Measurements from ENCODE around the gene PPM1M. TPM values are rescaled to one million over a fixed set of nuclear protein-coding genes. Genes with fewer than 3 reads are reported as not detected.

PPM1M gene
- 10 to 100 TPM; 45.7 to 47.7 TPM for total RNA-seq

GRCh38 chr3:52245322-52246263 lies at the start of gene PPM1M:
TSS of gene PPM1M (plus strand) at chr3:52245759. CDS start at chr3:52245825, 66 bp downstream.
- no peaks in the 10 kb centered on the region for H3K9me3 Mint-ChIP-seq
- ATAC-seq (peak; percentile 74 to 81), DNase-seq (ENCODE audit: low spot score) (peak; percentile 81)
- no peaks in the 10 kb centered on the region for H3K27me3 Mint-ChIP-seq
- H3K4me3 Mint-ChIP-seq: peak within 1 kb of the TSS; percentile 82
- peak within 1 kb of the TSS; percentile 90 to 92 for H3K27ac Mint-ChIP-seq
- peaks cover 60 to 70% of the 10 kb centered on the region in 2 donors for H3K4me1 Mint-ChIP-seq (ENCODE audit: low read depth in 2 of 2)
- no peaks in the 10 kb centered on the region for H3K36me3 Mint-ChIP-seq

GRCh38 chr3:52195823-52196331 lies 49.7 kb upstream of the PPM1M start:
- Mint-ChIP-seq H3K36me3 (peaks cover 7% of the 10 kb centered on the region), H3K4me1 (ENCODE audit: low read depth in 2 of 2) (peaks cover 37% of the 10 kb centered on the region in 2 donors), H3K27me3 (no peaks in the 10 kb centered on the region), H3K9me3 (no peaks in the 10 kb centered on the region), H3K27ac (peak overlapping the region; percentile 94 to 98), H3K4me3 (peak overlapping the region; percentile 1)
- peak in 1 of 2 donors; percentile 63 for ATAC-seq
- DNase-seq (ENCODE audit: low spot score): peak; percentile 71

- no peak for DNase-seq (ENCODE audit: low spot score)
- ATAC-seq: no peak
- peak overlapping the region; percentile 94 to 98 for H3K27ac Mint-ChIP-seq
- H3K9me3 Mint-ChIP-seq: no peaks in the 10 kb centered on the region
- no peaks in the 10 kb centered on the region for H3K27me3 Mint-ChIP-seq
- no peak overlapping the region for H3K4me3 Mint-ChIP-seq
- H3K36me3 Mint-ChIP-seq: peaks cover 12% of the 10 kb centered on the region
- peaks cover 45 to 46% of the 10 kb centered on the region in 2 donors for H3K4me1 Mint-ChIP-seq (ENCODE audit: low read depth in 2 of 2)
Measured at GRCh38 chr3:52196977-52197376, 48.6 kb upstream of the PPM1M start.

GRCh38 chr3:52197499-52197841 lies 48.1 kb upstream of the PPM1M start:
- DNase-seq (ENCODE audit: low spot score) (no peak), ATAC-seq (no peak)
- peaks cover 12% of the 10 kb centered on the region for H3K36me3 Mint-ChIP-seq
- H3K27me3 Mint-ChIP-seq: no peaks in the 10 kb centered on the region
- peak overlapping the region; percentile 94 to 98 for H3K27ac Mint-ChIP-seq
- peak overlapping the region; percentile 100 for H3K4me3 Mint-ChIP-seq
- peaks cover 49 to 50% of the 10 kb centered on the region in 2 donors for H3K4me1 Mint-ChIP-seq (ENCODE audit: low read depth in 2 of 2)
- H3K9me3 Mint-ChIP-seq: no peaks in the 10 kb centered on the region

- peak; percentile 96 for DNase-seq (ENCODE audit: low spot score)
- no peaks in the 10 kb centered on the region for H3K9me3 Mint-ChIP-seq
- peak within 1 kb of the TSS; percentile 100 for H3K4me3 Mint-ChIP-seq
- peak; percentile 94 to 95 for ATAC-seq
- H3K4me1 Mint-ChIP-seq (ENCODE audit: low read depth in 2 of 2): peaks cover 53 to 54% of the 10 kb centered on the region in 2 donors
- H3K27ac Mint-ChIP-seq: peak within 1 kb of the TSS; percentile 94 to 98
- peaks cover 12% of the 10 kb centered on the region for H3K36me3 Mint-ChIP-seq
- no peaks in the 10 kb centered on the region for H3K27me3 Mint-ChIP-seq
Measured at GRCh38 chr3:52197842-52198625, 47.5 kb upstream of the PPM1M start, which contains the start of gene ALAS1. TSS of gene ALAS1 (plus strand) at chr3:52198160. CDS start at chr3:52199242, 1,082 bp downstream.

GRCh38 chr3:52198643-52199608 lies 46.6 kb upstream of the PPM1M start:
- no peaks in the 10 kb centered on the region for H3K27me3 Mint-ChIP-seq
- H3K27ac Mint-ChIP-seq: peak overlapping the region; percentile 94 to 98
- peak overlapping the region; percentile 100 for H3K4me3 Mint-ChIP-seq
- no peaks in the 10 kb centered on the region for H3K9me3 Mint-ChIP-seq
- no peak for ATAC-seq
- peaks cover 21% of the 10 kb centered on the region for H3K36me3 Mint-ChIP-seq
- DNase-seq (ENCODE audit: low spot score): no peak
- H3K4me1 Mint-ChIP-seq (ENCODE audit: low read depth in 2 of 2): peaks cover 61% of the 10 kb centered on the region in 2 donors

- Mint-ChIP-seq H3K4me3 (peak overlapping the region; percentile 50), H3K27ac (peak overlapping the region; percentile 63 to 87), H3K4me1 (ENCODE audit: low read depth in 2 of 2) (peaks cover 67 to 69% of the 10 kb centered on the region in 2 donors), H3K9me3 (no peaks in the 10 kb centered on the region), H3K36me3 (peaks cover 39% of the 10 kb centered on the region), H3K27me3 (no peaks in the 10 kb centered on the region)
- no peak for DNase-seq (ENCODE audit: low spot score)
- no peak for ATAC-seq
Measured at GRCh38 chr3:52200981-52201679, 44.4 kb upstream of the PPM1M start.

- Mint-ChIP-seq H3K4me3 (peak overlapping the region; percentile 54), H3K36me3 (peaks cover 50% of the 10 kb centered on the region), H3K9me3 (no peaks in the 10 kb centered on the region), H3K27ac (peak overlapping the region; percentile 63 to 87), H3K4me1 (ENCODE audit: low read depth in 2 of 2) (peaks cover 58 to 60% of the 10 kb centered on the region in 2 donors), H3K27me3 (no peaks in the 10 kb centered on the region)
- no peak for DNase-seq (ENCODE audit: low spot score)
- no peak for ATAC-seq
Measured at GRCh38 chr3:52202384-52203077, 43.0 kb upstream of the PPM1M start.

- DNase-seq (ENCODE audit: low spot score) (no peak), ATAC-seq (no peak)
- Mint-ChIP-seq H3K4me3 (peak overlapping the region; percentile 54), H3K27ac (peak overlapping the region; percentile 63 to 87), H3K36me3 (peaks cover 52% of the 10 kb centered on the region), H3K27me3 (no peaks in the 10 kb centered on the region), H3K9me3 (no peaks in the 10 kb centered on the region), H3K4me1 (ENCODE audit: low read depth in 2 of 2) (peaks cover 50% of the 10 kb centered on the region in 2 donors)
Measured at GRCh38 chr3:52203701-52204100, 41.9 kb upstream of the PPM1M start.

GRCh38 chr3:52204337-52205073 lies 41.1 kb upstream of the PPM1M start:
- DNase-seq (ENCODE audit: low spot score): no peak
- no peaks in the 10 kb centered on the region for H3K9me3 Mint-ChIP-seq
- H3K27me3 Mint-ChIP-seq: no peaks in the 10 kb centered on the region
- peak overlapping the region in 1 of 2 donors; percentile 87 for H3K27ac Mint-ChIP-seq
- peak; percentile 85 to 86 for ATAC-seq
- peak overlapping the region; percentile 28 for H3K4me3 Mint-ChIP-seq
- peaks cover 42 to 43% of the 10 kb centered on the region in 2 donors for H3K4me1 Mint-ChIP-seq (ENCODE audit: low read depth in 2 of 2)
- peaks cover 50% of the 10 kb centered on the region for H3K36me3 Mint-ChIP-seq

GRCh38 chr3:52205727-52206372 lies 39.7 kb upstream of the PPM1M start:
- Mint-ChIP-seq H3K27me3 (no peaks in the 10 kb centered on the region), H3K4me3 (no peak overlapping the region), H3K36me3 (peaks cover 54% of the 10 kb centered on the region), H3K4me1 (ENCODE audit: low read depth in 2 of 2) (peaks cover 43 to 46% of the 10 kb centered on the region in 2 donors), H3K27ac (no peak overlapping the region), H3K9me3 (no peaks in the 10 kb centered on the region)
- no peak for ATAC-seq
- no peak for DNase-seq (ENCODE audit: low spot score)
